Neural progenitor cell (in vitro differentiated cells): ENCODE results near the gene PPM1B. TPM values are rescaled to one million over a fixed set of nuclear protein-coding genes. Genes with fewer than 3 reads are reported as not detected.
A peak's percentile ranks its signal among the peaks of the same experiment; 100 is the strongest.

Source experiments
- DNase-seq: peaks from one replicate; pipeline ENCODE4 v3.0.0-alpha.2; 2016; ENCODE audit warnings: low spot score
- H2AFZ ChIP-seq: fragments of 200-600 bp; sonication (generic); replicated peaks from 2 replicates; pipeline ENCODE4 v1.6.1; 2016; ENCODE audit warnings: antibody characterized with exemption
- H3F3A ChIP-seq: fragments of 200-600 bp; sonication (generic); 2 replicates; pipeline ENCODE4 v1.6.1; 2016; ENCODE audit warnings: antibody characterized with exemption, low read depth
- H3K27ac ChIP-seq: fragments of 200-600 bp; sonication (generic); 2 replicates; pipeline ENCODE4 v1.5.1; 2016; ENCODE audit warnings: mild to moderate bottlenecking
- H3K27me3 ChIP-seq: fragments of 200-600 bp; sonication (generic); 2 replicates; pipeline ENCODE4 v1.6.1; 2016; ENCODE audit warnings: mild to moderate bottlenecking, moderate library complexity
- H3K36me3 ChIP-seq: fragments of 200-600 bp; sonication (generic); 2 replicates; pipeline ENCODE4 v1.5.1; 2016
- H3K4me1 ChIP-seq: fragments of 200-600 bp; sonication (generic); 2 replicates; pipeline ENCODE4 v1.6.1; 2016; ENCODE audit warnings: mixed run types
- H3K4me2 ChIP-seq: fragments of 200-600 bp; sonication (generic); 2 replicates; pipeline ENCODE4 v1.6.1; 2016
- H3K4me3 ChIP-seq: fragments of 200-600 bp; sonication (generic); 2 replicates; pipeline ENCODE4 v1.5.1; 2016
- H3K79me2 ChIP-seq: fragments of 200-600 bp; sonication (generic); 2 replicates; pipeline ENCODE4 v1.6.1; 2016; ENCODE audit warnings: low read depth
- H3K9ac ChIP-seq: fragments of 200-600 bp; sonication (generic); 2 replicates; pipeline ENCODE4 v1.6.1; 2016
- H3K9me3 ChIP-seq: fragments of 200-600 bp; sonication (generic); 2 replicates; pipeline ENCODE4 v1.5.1; 2016; ENCODE audit warnings: low read depth
- H4K20me1 ChIP-seq: fragments of 200-600 bp; sonication (generic); 2 replicates; pipeline ENCODE4 v1.6.1; 2016; ENCODE audit warnings: low read depth
- H3K27ac Mint-ChIP-seq: 3 replicates; pipeline ENCODE4 v1.8.0; 2021; ENCODE audit warnings: mixed read lengths
- H3K27me3 Mint-ChIP-seq: 2 replicates; pipeline ENCODE4 v1.8.0; 2022; ENCODE audit warnings: low read depth, mild to moderate bottlenecking, inconsistent platforms, moderate library complexity, mixed read lengths; ENCODE audit not compliant: insufficient read depth
- H3K36me3 Mint-ChIP-seq: 3 replicates; pipeline ENCODE4 v1.8.0; 2021; ENCODE audit warnings: mixed read lengths
- H3K4me1 Mint-ChIP-seq: 3 replicates; pipeline ENCODE4 v1.8.0; 2021; ENCODE audit warnings: mixed read lengths
- H3K4me3 Mint-ChIP-seq: 3 replicates; pipeline ENCODE4 v1.8.0; 2021; ENCODE audit warnings: mild to moderate bottlenecking, moderate library complexity, mixed read lengths
- H3K9me3 Mint-ChIP-seq: 3 replicates; pipeline ENCODE4 v1.8.0; 2020; ENCODE audit warnings: mixed read lengths
- CTCF ChIP-seq: fragments of 200-600 bp; sonication (generic); IDR thresholded peaks from 2 replicates; pipeline ENCODE4 v1.5.1; 2017; ENCODE audit warnings: antibody characterized with exemption, mild to moderate bottlenecking
- EZH2 ChIP-seq: fragments of 200-600 bp; sonication (generic); IDR thresholded peaks from 2 replicates; pipeline ENCODE4 v1.6.1; 2017; ENCODE audit warnings: antibody characterized with exemption, mild to moderate bottlenecking, moderate library complexity
- EZH2phosphoT487 ChIP-seq: fragments of 200-600 bp; sonication (generic); IDR thresholded peaks from 2 replicates; pipeline ENCODE4 v1.6.1; 2017; ENCODE audit warnings: antibody characterized with exemption
- total RNA-seq: library from RNA; depleted of rRNA; stranded (reverse); fragments of >200 nt; gene quantifications from 2 replicates; pipeline ENCODE4 v1.2.3, GENCODE V29; 2015; ENCODE audit warnings: low replicate concordance

The PPM1B gene
- total RNA-seq, 1 donor from 2014 or later: 86.6 TPM

GRCh38 chr2:44135296-44135695, 33.4 kb upstream of the PPM1B start:
- Mint-ChIP-seq H3K9me3 (peaks cover 6% of the 10 kb centered on the region), H3K36me3 (no peaks in the 10 kb centered on the region), H3K27me3 (no peaks in the 10 kb centered on the region), H3K4me3 (no peak overlapping the region), H3K27ac (no peak overlapping the region), H3K4me1 (no peaks in the 10 kb centered on the region)
- Histone ChIP-seq H3K27me3 (no peaks in the 10 kb centered on the region), H3K27ac (no peak overlapping the region), H3K79me2 (no peaks in the 10 kb centered on the region), H3K4me1 (peaks cover 28% of the 10 kb centered on the region), H3K4me3 (no peak overlapping the region), H3K4me2 (no peak overlapping the region), H3K9me3 (no peaks in the 10 kb centered on the region), H3K36me3 (no peaks in the 10 kb centered on the region), H3F3A (peaks cover 27% of the 10 kb centered on the region), H2AFZ (peak overlapping the region; percentile 53), H4K20me1 (no peaks in the 10 kb centered on the region), H3K9ac (no peak overlapping the region)
- no peak for DNase-seq
- TF ChIP-seq CTCF (no peak), EZH2 (no peak), EZH2phosphoT487 (no peak)

- H3K4me1 Mint-ChIP-seq: no peaks in the 10 kb centered on the region
- H3K4me1 ChIP-seq: peaks cover 28% of the 10 kb centered on the region
- no peaks in the 10 kb centered on the region for H3K36me3 ChIP-seq
- no peak overlapping the region for H3K4me2 ChIP-seq
- no peak overlapping the region for H3K27ac ChIP-seq
- no peaks in the 10 kb centered on the region for H3K36me3 Mint-ChIP-seq
- H3K27ac Mint-ChIP-seq: no peak overlapping the region
- no peaks in the 10 kb centered on the region for H3K9me3 ChIP-seq
- no peaks in the 10 kb centered on the region for H3K79me2 ChIP-seq
- no peak overlapping the region for H3K4me3 ChIP-seq
- no peak overlapping the region for H3K9ac ChIP-seq
- no peak for TF ChIP-seq EZH2
- TF ChIP-seq EZH2phosphoT487: no peak
- no peak for TF ChIP-seq CTCF
- no peaks in the 10 kb centered on the region for H4K20me1 ChIP-seq
- no peaks in the 10 kb centered on the region for H3K27me3 ChIP-seq
- no peaks in the 10 kb centered on the region for H3K27me3 Mint-ChIP-seq
- no peak for DNase-seq
- peak overlapping the region; percentile 53 for H2AFZ ChIP-seq
- no peak overlapping the region for H3K4me3 Mint-ChIP-seq
- peaks cover 6% of the 10 kb centered on the region for H3K9me3 Mint-ChIP-seq
- peaks cover 27% of the 10 kb centered on the region for H3F3A ChIP-seq
Measured at GRCh38 chr2:44135771-44136170, 32.9 kb upstream of the PPM1B start.

GRCh38 chr2:44136252-44136651, 32.4 kb upstream of the PPM1B start:
- no peak for DNase-seq
- no peaks in the 10 kb centered on the region for H3K27me3 ChIP-seq
- H3F3A ChIP-seq: peaks cover 27% of the 10 kb centered on the region
- peak overlapping the region; percentile 2 for H3K4me2 ChIP-seq
- Mint-ChIP-seq H3K27me3 (no peaks in the 10 kb centered on the region), H3K27ac (no peak overlapping the region), H3K36me3 (no peaks in the 10 kb centered on the region), H3K4me1 (no peaks in the 10 kb centered on the region), H3K4me3 (no peak overlapping the region), H3K9me3 (peaks cover 6% of the 10 kb centered on the region)
- H3K4me1 ChIP-seq: peaks cover 28% of the 10 kb centered on the region
- no peak overlapping the region for H3K4me3 ChIP-seq
- H2AFZ ChIP-seq: peak overlapping the region; percentile 75
- no peaks in the 10 kb centered on the region for H3K36me3 ChIP-seq
- TF ChIP-seq EZH2phosphoT487: no peak
- no peaks in the 10 kb centered on the region for H3K9me3 ChIP-seq
- H4K20me1 ChIP-seq: no peaks in the 10 kb centered on the region
- no peak overlapping the region for H3K9ac ChIP-seq
- no peaks in the 10 kb centered on the region for H3K79me2 ChIP-seq
- H3K27ac ChIP-seq: no peak overlapping the region

- Mint-ChIP-seq H3K4me3 (no peak overlapping the region), H3K27ac (no peak overlapping the region), H3K9me3 (peaks cover 6% of the 10 kb centered on the region), H3K27me3 (no peaks in the 10 kb centered on the region), H3K4me1 (no peaks in the 10 kb centered on the region), H3K36me3 (no peaks in the 10 kb centered on the region)
- H3K79me2 ChIP-seq: no peaks in the 10 kb centered on the region
- no peak overlapping the region for H3K27ac ChIP-seq
- peaks cover 27% of the 10 kb centered on the region for H3F3A ChIP-seq
- peak overlapping the region; percentile 75 for H2AFZ ChIP-seq
- no peaks in the 10 kb centered on the region for H3K36me3 ChIP-seq
- no peaks in the 10 kb centered on the region for H4K20me1 ChIP-seq
- H3K4me1 ChIP-seq: peaks cover 28% of the 10 kb centered on the region
- H3K4me2 ChIP-seq: peak overlapping the region; percentile 14
- no peak overlapping the region for H3K9ac ChIP-seq
- no peak for TF ChIP-seq CTCF
- no peak for TF ChIP-seq EZH2
- TF ChIP-seq EZH2phosphoT487: no peak
- no peaks in the 10 kb centered on the region for H3K27me3 ChIP-seq
- H3K4me3 ChIP-seq: no peak overlapping the region
- DNase-seq: no peak
- no peaks in the 10 kb centered on the region for H3K9me3 ChIP-seq
Measured at GRCh38 chr2:44137048-44137447, 31.6 kb upstream of the PPM1B start.
